WI38 (cell line): ENCODE results near the gene MYOM1.

Experiments used
- H3K4me3 ChIP-seq: 2 replicates; pipeline ENCODE4 v1.5.1; 2011; ENCODE audit warnings: low read depth, mild to moderate bottlenecking, control low read depth, low read length
- TF ChIP-seq, protein P1 (sequence below): IDR thresholded peaks from 2 replicates; pipeline ENCODE4 v1.5.1; 2012; ENCODE audit warnings: low read depth, mild to moderate bottlenecking, control low read depth, low read length

MYOM1 gene

DNA sequence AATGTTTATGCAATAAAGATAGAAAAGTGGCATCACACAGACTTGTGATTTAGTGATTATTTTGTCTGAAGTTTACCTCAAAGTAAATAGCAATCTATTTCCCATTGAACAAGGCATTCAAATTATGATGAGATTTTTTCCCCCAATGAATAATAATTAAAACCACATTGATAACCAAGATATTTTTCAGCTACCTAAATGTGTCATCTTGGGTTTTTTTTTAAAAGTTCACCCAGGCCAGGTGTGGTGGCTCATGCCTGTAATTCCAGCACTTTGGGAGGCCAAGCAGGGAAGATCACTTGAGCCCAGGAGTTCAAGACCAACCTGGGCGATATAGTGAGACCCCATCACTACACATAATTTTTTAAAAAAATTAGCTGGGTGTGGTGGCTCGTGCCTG is 27.0 kb downstream of the MYOM1 start:
- H3K4me3 ChIP-seq, result no peak overlapping the region
- TF ChIP-seq, protein P1, sequence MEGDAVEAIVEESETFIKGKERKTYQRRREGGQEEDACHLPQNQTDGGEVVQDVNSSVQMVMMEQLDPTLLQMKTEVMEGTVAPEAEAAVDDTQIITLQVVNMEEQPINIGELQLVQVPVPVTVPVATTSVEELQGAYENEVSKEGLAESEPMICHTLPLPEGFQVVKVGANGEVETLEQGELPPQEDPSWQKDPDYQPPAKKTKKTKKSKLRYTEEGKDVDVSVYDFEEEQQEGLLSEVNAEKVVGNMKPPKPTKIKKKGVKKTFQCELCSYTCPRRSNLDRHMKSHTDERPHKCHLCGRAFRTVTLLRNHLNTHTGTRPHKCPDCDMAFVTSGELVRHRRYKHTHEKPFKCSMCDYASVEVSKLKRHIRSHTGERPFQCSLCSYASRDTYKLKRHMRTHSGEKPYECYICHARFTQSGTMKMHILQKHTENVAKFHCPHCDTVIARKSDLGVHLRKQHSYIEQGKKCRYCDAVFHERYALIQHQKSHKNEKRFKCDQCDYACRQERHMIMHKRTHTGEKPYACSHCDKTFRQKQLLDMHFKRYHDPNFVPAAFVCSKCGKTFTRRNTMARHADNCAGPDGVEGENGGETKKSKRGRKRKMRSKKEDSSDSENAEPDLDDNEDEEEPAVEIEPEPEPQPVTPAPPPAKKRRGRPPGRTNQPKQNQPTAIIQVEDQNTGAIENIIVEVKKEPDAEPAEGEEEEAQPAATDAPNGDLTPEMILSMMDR, result no peak

DNA sequence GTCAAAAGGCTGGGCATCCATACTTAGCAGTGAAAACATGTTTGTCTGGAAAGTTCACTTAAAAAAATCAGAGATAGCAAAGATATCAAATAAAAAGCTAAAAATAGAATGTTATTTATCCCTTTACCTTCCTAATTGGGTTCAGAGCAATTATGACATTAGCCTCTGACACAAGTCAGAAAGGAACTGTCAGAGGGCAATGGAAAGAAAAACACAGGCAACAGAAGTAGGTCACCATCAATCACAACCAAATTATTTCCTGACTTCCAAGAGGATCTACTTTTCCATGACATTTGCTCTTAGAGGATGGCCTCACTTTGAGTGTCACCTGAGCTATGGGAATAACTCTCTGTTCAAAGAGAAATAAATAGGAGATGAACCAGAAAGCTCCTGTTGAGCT is 27.5 kb downstream of the MYOM1 start:
- TF ChIP-seq, protein P1, result no peak
- H3K4me3 ChIP-seq, result no peak overlapping the region

DNA sequence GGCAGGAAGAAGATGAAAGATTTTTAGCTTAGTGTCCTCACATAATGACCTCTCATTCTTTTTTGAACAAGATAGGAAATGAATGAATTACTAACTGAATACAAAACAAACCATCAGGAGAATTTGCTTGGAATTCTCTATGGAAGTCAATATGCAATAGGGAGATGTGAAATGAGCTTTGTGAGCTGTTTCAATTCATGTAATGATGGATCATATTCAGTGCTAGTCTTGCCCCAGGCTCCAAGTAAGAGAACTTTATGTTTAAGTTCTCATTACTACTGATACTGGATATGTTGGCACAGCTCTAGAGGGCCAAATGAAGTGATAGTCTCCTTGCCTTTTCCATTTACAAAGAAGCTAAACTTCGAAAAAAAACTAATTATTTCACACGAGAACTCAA is 29.2 kb downstream of the MYOM1 start:
- H3K4me3 ChIP-seq, result no peak overlapping the region
- TF ChIP-seq, protein P1, result no peak

DNA sequence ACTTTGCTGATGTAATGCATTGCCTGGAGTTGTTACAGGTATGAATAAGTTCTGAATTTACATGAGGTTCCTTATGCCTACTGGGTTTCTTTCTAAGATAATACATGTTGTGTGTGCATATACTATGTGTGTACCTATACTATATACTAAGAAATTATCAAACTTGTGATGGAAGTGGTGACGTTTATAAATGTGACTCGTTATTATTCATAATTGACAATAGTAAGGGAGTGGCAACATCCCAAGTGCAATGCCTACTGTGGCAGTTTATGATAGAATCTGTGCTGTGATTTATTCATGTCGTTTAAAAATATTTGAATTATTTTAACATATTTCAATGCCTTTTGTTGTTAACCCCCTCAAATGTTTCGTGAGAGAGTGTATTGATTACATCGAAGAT is 29.9 kb downstream of the MYOM1 start:
- TF ChIP-seq, protein P1, result no peak
- no peak overlapping the region for H3K4me3 ChIP-seq

DNA sequence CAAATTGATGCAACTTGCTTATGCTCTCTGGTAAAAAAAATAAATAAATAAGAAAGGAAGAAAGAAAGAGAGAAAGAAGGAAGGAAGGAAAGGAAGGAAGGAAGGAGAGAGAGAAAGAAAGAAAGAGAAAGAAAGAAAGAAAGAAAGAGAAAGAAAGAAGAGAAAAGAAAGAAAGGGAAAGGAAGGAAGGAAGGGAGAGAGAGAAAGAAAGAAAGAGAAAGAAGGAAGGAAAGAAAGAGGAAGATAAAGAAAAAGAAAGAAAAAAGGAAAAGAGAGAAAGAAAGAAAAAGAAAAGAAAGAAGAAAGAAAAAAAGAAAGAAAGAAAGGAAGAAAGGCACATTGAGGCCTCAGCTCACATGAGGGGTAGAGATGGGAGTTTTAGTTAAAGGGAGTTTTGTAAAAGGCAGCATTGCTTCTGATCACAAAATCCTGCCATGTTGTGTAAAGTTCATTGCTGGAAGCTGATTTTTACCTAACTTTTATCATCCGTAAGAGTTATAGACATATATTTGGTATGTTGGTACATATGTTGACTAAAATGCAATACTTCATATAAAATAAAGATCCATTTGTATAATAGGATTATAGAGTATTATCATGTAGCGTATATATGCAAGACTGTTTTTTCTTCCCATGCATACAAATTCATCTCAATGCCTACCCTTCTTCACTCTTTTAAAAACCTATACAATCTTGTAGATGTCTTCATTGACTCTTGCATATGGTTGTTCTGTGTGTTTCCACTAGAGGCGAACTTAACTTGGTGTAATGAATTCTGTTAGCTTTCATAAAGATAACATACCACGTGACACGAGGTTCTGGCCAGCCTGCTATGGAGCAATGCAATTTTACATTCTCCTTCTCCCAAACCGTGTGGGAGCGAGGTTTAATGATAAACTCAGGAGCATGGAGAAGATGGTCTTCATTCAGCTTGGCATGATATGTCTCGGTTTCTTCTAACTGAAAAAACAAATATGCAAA is 32.8 kb downstream of the MYOM1 start:
- TF ChIP-seq, protein P1, result no peak
- no peak overlapping the region for H3K4me3 ChIP-seq

DNA sequence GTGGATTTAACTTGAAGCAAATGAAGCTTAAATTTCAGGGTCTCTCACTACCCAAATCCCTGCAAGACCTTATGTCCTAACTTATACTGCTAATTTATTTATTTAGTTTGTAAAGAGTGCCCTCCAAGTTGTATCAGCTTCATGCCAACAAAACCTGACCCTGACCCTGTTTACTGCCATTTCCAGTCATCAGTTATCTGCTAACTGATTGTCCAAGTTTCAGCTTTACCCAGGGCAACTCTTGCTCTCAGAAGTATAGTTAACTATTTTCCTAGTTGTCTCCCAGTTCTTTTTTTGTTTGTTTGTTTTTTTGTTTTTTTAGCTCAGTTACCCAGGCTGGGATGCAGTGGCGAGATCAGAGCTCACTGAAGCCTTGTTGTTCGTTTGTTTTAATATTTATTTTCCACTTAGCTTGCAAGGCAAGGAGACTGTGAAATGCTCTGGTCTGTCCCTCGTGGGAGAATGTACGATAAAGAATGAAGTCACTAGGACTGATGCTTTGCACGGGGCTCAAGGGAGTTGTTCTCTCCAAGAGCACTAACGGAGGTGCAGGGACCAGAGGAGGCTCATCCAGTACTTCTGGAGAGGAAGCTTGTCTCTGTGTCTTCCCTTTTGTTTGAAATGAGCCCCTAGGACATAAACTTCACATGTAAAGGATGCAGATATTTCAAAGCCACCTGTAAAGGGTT is 35.3 kb downstream of the MYOM1 start:
- TF ChIP-seq, protein P1, result no peak
- no peak overlapping the region for H3K4me3 ChIP-seq

DNA sequence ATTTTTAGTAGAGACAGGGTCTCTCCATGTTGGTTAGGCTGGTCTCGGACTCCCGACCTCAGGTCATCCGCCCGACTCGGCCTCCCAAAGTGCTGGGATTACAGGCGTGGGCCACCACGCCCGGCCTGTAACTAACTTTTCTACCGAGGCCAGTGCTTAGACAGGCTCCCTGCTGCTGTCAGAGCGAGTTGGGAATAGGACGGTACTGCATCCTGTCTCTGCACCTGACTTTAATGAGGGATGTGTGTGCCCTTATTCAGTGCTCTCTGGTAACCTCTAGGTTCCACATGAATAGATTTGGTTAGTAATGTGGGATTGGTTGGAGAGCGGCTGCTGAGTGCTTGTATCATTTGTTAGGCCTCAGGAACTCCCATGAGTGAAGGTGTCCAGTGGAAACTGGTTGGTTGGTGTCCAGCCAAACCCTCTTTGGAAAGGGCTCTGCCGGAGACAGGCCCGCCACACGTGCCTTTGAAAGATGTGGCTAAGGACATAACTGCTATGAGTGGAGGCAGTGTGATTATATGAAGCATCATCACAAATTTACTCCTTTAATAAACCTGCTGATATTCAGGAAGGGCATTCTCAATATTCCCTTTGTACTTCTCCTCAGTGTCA is 36.6 kb downstream of the MYOM1 start:
- no peak overlapping the region for H3K4me3 ChIP-seq
- TF ChIP-seq, protein P1, result no peak
